Loucy (cell line): Measurements from ENCODE around the gene FLYWCH2.

Experiments
- EZH2phosphoT487 ChIP-seq: fragments of 200-600 bp; IDR thresholded peaks from 2 replicates; pipeline ENCODE4 v1.6.1; 2018; ENCODE audit warnings: antibody characterized with exemption, mild to moderate bottlenecking, moderate library complexity, borderline replicate concordance
- TF ChIP-seq, protein P1 (sequence below): fragments of 200-600 bp; sonication (generic); conservative IDR thresholded peaks from 2 replicates; pipeline ENCODE4 v1.5.1; 2014; ENCODE audit warnings: mild to moderate bottlenecking, antibody characterized with exemption, low read length

DNA sequence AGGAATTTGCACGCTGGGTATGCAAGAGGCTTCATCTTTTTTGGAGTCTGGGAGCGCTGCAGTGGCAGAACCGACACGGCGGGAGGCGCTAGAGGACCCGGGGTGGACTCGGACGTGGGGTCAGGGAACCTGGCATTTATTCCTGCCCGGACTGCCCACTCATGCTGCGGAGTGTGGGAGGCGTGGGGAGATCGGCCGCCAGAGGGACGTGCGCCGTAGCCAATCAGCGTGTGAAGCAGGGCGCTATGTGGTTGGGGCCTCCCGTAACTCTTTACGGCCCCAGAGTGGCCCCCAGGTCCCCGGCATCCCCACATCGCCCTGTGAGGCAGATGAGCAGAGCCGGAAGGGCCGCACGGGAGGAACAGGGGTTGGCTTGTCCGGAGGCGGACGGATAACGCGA, 11.2 kb downstream of the FLYWCH2 start:
- TF ChIP-seq, protein P1, sequence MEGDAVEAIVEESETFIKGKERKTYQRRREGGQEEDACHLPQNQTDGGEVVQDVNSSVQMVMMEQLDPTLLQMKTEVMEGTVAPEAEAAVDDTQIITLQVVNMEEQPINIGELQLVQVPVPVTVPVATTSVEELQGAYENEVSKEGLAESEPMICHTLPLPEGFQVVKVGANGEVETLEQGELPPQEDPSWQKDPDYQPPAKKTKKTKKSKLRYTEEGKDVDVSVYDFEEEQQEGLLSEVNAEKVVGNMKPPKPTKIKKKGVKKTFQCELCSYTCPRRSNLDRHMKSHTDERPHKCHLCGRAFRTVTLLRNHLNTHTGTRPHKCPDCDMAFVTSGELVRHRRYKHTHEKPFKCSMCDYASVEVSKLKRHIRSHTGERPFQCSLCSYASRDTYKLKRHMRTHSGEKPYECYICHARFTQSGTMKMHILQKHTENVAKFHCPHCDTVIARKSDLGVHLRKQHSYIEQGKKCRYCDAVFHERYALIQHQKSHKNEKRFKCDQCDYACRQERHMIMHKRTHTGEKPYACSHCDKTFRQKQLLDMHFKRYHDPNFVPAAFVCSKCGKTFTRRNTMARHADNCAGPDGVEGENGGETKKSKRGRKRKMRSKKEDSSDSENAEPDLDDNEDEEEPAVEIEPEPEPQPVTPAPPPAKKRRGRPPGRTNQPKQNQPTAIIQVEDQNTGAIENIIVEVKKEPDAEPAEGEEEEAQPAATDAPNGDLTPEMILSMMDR, result no peak
- no peak for TF ChIP-seq EZH2phosphoT487
